HEK293 (cell line): ENCODE results near the gene CRIM1.

ENCODE experiments used
- CTCF ChIA-PET: fragments of 350-600 bp; formaldehyde crosslinking; extraction: SDS; loops from one replicate; lab custom pipeline; 2021; ENCODE audit warnings: antibody characterized with exemption; lab: Yijun Ruan, JAX
- POLR2A ChIA-PET: fragments of 300-600 bp; formaldehyde crosslinking; extraction: SDS; loops from one replicate; lab custom pipeline; 2020; ENCODE audit warnings: antibody characterized with exemption, inconsistent platforms; lab: Yijun Ruan, JAX
- H3K27ac ChIP-seq: fragments of 200-500 bp; sonication (Bioruptor generic); 2 replicates; pipeline ENCODE4 v1.5.1; 2014; ENCODE audit warnings: low read depth, low read length, control low read depth, inconsistent platforms; ENCODE audit errors: extremely low read depth
- H3K36me3 ChIP-seq, 2 experiments: fragments of 200-500 bp in 1 of 2; sonication (Bioruptor generic) in 1 of 2; 1 replicate in 1 of 2; 2 replicates in 1 of 2; pipeline ENCODE4 v1.5.1; 2014 to 2017; ENCODE audit warnings: inconsistent platforms in 2 of 2, low read length in 2 of 2; ENCODE audit not compliant: control insufficient read depth in 2 of 2, insufficient read depth in 1 of 2
- H3K4me1 ChIP-seq: fragments of 200-500 bp; sonication (Bioruptor generic); 2 replicates; pipeline ENCODE4 v1.5.1; 2014; ENCODE audit warnings: mild to moderate bottlenecking, low read length, inconsistent platforms; ENCODE audit not compliant: control insufficient read depth, insufficient read depth
- H3K4me3 ChIP-seq: 2 replicates; pipeline ENCODE4 v1.5.1; 2011; ENCODE audit warnings: low read depth, mild to moderate bottlenecking, control low read depth, low read length, moderate library complexity
- H3K9me3 ChIP-seq: fragments of 200-500 bp; sonication (Bioruptor generic); 2 replicates; pipeline ENCODE4 v1.5.1; 2014; ENCODE audit warnings: low read depth, low read length, inconsistent platforms; ENCODE audit not compliant: control insufficient read depth, insufficient read depth
- EGR2 ChIP-seq: fragments of 450-650 bp; formaldehyde crosslinking; IDR thresholded peaks from 2 replicates; pipeline ENCODE4 v1.5.1; 2016; ENCODE audit warnings: low read depth, missing biosample characterization, missing genetic modification characterization
- KLF17 ChIP-seq: fragments of 450-650 bp; formaldehyde crosslinking; IDR thresholded peaks from 2 replicates; pipeline ENCODE4 v1.5.1; 2016; ENCODE audit warnings: missing biosample characterization, missing genetic modification characterization
- MYNN ChIP-seq: fragments of 450-650 bp; formaldehyde crosslinking; IDR thresholded peaks from 2 replicates; pipeline ENCODE4 v1.5.1; 2016; ENCODE audit warnings: missing biosample characterization, missing genetic modification characterization, borderline replicate concordance
- PRDM10 ChIP-seq: fragments of 450-650 bp; formaldehyde crosslinking; IDR thresholded peaks from 2 replicates; pipeline ENCODE4 v1.5.1; 2016; ENCODE audit warnings: missing biosample characterization, missing genetic modification characterization
- SP2 ChIP-seq: fragments of 450-650 bp; formaldehyde crosslinking; IDR thresholded peaks from 2 replicates; pipeline ENCODE4 v1.5.1; 2016; ENCODE audit warnings: missing biosample characterization, missing genetic modification characterization
- ZEB2 ChIP-seq: fragments of 450-650 bp; formaldehyde crosslinking; IDR thresholded peaks from 2 replicates; pipeline ENCODE4 v1.5.1; 2016; ENCODE audit warnings: missing biosample characterization, missing genetic modification characterization
- ZNF132 ChIP-seq: fragments of 450-650 bp; formaldehyde crosslinking; IDR thresholded peaks from 2 replicates; pipeline ENCODE4 v1.5.1; 2017; ENCODE audit warnings: missing biosample characterization, missing genetic modification characterization, borderline replicate concordance
- ZNF169 ChIP-seq: fragments of 450-650 bp; formaldehyde crosslinking; IDR thresholded peaks from 2 replicates; pipeline ENCODE4 v1.5.1; 2016; ENCODE audit warnings: missing biosample characterization, missing genetic modification characterization
- ZNF426 ChIP-seq: fragments of 450-650 bp; formaldehyde crosslinking; IDR thresholded peaks from 2 replicates; pipeline ENCODE4 v1.5.1; 2017; ENCODE audit warnings: missing biosample characterization, missing genetic modification characterization, mild to moderate bottlenecking, inconsistent platforms, moderate library complexity
- ZNF530 ChIP-seq: fragments of 450-650 bp; formaldehyde crosslinking; IDR thresholded peaks from 2 replicates; pipeline ENCODE4 v1.5.1; 2016; ENCODE audit warnings: low read depth, missing biosample characterization, missing genetic modification characterization
- ZNF571 ChIP-seq: fragments of 450-650 bp; formaldehyde crosslinking; IDR thresholded peaks from 2 replicates; pipeline ENCODE4 v1.5.0; 2017; ENCODE audit warnings: missing biosample characterization, missing genetic modification characterization
- ZNF660 ChIP-seq: fragments of 450-650 bp; IDR thresholded peaks from 2 replicates; pipeline ENCODE4 v1.5.1; 2018; ENCODE audit warnings: missing biosample characterization, mild to moderate bottlenecking, missing genetic modification characterization
- ZNF747 ChIP-seq: fragments of 450-650 bp; formaldehyde crosslinking; IDR thresholded peaks from 2 replicates; pipeline ENCODE4 v1.5.1; 2016; ENCODE audit warnings: missing biosample characterization, missing genetic modification characterization
- ZNF830 ChIP-seq: fragments of 450-650 bp; IDR thresholded peaks from 2 replicates; pipeline ENCODE4 v1.5.0; 2018; ENCODE audit warnings: missing biosample characterization, missing genetic modification characterization, low read depth, mild to moderate bottlenecking, moderate library complexity
- ZNF843 ChIP-seq: fragments of 450-650 bp; formaldehyde crosslinking; IDR thresholded peaks from 2 replicates; pipeline ENCODE4 v1.5.1; 2016; ENCODE audit warnings: missing biosample characterization, missing genetic modification characterization
- ZSCAN16 ChIP-seq: fragments of 450-650 bp; formaldehyde crosslinking; IDR thresholded peaks from 2 replicates; pipeline ENCODE4 v1.5.1; 2016; ENCODE audit warnings: missing biosample characterization, missing genetic modification characterization
- ZSCAN23 ChIP-seq: fragments of 450-650 bp; formaldehyde crosslinking; IDR thresholded peaks from 2 replicates; pipeline ENCODE4 v1.5.1; 2016; ENCODE audit warnings: missing biosample characterization, missing genetic modification characterization
- ZSCAN30 ChIP-seq: fragments of 450-650 bp; IDR thresholded peaks from 2 replicates; pipeline ENCODE4 v1.5.1; 2018; ENCODE audit warnings: missing biosample characterization, mild to moderate bottlenecking, missing genetic modification characterization, moderate library complexity
- TF ChIP-seq, protein P1 (sequence below): fragments of 450-650 bp; formaldehyde crosslinking; IDR thresholded peaks from 2 replicates; pipeline ENCODE4 v1.5.1; 2016; ENCODE audit warnings: missing biosample characterization, missing genetic modification characterization
- TF ChIP-seq, protein P2 (sequence below): fragments of 450-650 bp; formaldehyde crosslinking; conservative IDR thresholded peaks from 2 replicates; pipeline ENCODE4 v1.5.1; 2016; ENCODE audit warnings: low read depth, missing biosample characterization, missing genetic modification characterization

CRIM1 gene

DNA sequence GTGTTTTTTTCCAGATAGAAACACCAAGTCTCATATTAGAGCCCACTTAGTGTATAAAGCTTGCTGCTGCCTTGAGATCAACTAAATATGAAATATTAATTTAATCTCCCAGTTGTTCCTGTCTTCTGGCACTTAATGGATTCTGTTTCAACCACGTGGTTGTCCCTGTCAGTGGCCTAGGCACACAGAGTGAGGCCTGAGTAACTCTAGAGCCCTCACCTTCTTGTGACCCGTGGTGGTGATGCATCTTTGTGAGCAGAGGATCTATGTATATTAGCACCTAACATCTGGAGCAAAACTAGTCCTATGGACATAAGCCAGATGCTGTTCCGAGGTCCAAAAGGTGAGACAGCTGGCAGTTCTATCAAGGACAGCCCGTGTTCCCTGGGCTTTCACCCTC, 167.6 kb downstream of the CRIM1 start:
- peaks cover 0 to 57% of the 10 kb centered on the region in 2 experiments; a peak in 1 of 3 replicates for H3K36me3 ChIP-seq
- no peak overlapping the region for H3K4me3 ChIP-seq
- TF ChIP-seq, protein P1, sequence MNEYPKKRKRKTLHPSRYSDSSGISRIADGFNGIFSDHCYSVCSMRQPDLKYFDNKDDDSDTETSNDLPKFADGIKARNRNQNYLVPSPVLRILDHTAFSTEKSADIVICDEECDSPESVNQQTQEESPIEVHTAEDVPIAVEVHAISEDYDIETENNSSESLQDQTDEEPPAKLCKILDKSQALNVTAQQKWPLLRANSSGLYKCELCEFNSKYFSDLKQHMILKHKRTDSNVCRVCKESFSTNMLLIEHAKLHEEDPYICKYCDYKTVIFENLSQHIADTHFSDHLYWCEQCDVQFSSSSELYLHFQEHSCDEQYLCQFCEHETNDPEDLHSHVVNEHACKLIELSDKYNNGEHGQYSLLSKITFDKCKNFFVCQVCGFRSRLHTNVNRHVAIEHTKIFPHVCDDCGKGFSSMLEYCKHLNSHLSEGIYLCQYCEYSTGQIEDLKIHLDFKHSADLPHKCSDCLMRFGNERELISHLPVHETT (tag by site-specific recombination) = no peak
- no peak for TF ChIP-seq ZNF571 (tag by site-specific recombination)
- TF ChIP-seq ZEB2 (tag by site-specific recombination) = no peak
- no peak for TF ChIP-seq ZNF660 (tag by site-specific recombination)
- no peak for TF ChIP-seq ZNF169
- TF ChIP-seq, protein P2, sequence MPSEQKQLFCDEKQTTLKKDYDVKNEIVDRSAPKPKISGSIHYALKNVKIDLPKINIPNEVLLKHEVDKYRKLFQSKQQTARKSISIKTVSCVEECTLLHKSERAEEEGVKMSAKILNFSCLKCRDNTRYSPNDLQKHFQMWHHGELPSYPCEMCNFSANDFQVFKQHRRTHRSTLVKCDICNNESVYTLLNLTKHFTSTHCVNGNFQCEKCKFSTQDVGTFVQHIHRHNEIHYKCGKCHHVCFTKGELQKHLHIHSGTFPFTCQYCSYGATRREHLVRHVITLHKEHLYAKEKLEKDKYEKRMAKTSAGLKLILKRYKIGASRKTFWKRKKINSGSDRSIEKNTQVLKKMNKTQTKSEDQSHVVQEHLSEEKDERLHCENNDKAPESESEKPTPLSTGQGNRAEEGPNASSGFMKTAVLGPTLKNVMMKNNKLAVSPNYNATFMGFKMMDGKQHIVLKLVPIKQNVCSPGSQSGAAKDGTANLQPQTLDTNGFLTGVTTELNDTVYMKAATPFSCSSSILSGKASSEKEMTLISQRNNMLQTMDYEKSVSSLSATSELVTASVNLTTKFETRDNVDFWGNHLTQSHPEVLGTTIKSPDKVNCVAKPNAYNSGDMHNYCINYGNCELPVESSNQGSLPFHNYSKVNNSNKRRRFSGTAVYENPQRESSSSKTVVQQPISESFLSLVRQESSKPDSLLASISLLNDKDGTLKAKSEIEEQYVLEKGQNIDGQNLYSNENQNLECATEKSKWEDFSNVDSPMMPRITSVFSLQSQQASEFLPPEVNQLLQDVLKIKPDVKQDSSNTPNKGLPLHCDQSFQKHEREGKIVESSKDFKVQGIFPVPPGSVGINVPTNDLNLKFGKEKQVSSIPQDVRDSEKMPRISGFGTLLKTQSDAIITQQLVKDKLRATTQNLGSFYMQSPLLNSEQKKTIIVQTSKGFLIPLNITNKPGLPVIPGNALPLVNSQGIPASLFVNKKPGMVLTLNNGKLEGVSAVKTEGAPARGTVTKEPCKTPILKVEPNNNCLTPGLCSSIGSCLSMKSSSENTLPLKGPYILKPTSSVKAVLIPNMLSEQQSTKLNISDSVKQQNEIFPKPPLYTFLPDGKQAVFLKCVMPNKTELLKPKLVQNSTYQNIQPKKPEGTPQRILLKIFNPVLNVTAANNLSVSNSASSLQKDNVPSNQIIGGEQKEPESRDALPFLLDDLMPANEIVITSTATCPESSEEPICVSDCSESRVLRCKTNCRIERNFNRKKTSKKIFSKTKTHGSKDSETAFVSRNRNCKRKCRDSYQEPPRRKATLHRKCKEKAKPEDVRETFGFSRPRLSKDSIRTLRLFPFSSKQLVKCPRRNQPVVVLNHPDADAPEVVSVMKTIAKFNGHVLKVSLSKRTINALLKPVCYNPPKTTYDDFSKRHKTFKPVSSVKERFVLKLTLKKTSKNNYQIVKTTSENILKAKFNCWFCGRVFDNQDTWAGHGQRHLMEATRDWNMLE = no peak
- TF ChIP-seq ZNF426 (tag by site-specific recombination) = no peak
- TF ChIP-seq ZSCAN23 (tag by site-specific recombination) = no peak
- no peak for TF ChIP-seq ZNF530 (tag by site-specific recombination)
- TF ChIP-seq ZNF132 (tag by site-specific recombination) = no peak
- no peak for TF ChIP-seq PRDM10 (tag by site-specific recombination)
- no peak for TF ChIP-seq ZSCAN16 (tag by site-specific recombination)
- TF ChIP-seq ZSCAN30 (tag by site-specific recombination) = no peak
- TF ChIP-seq ZNF747 (tag by site-specific recombination) = no peak
- no peak for TF ChIP-seq KLF17 (tag by site-specific recombination)
- TF ChIP-seq EGR2 (tag by site-specific recombination) = no peak
- no peak for TF ChIP-seq MYNN (tag by site-specific recombination)
- no peak for TF ChIP-seq SP2
- TF ChIP-seq ZNF843 = no peak
- TF ChIP-seq ZNF830 (tag by site-specific recombination) = no peak
- POLR2A ChIA-PET = no interaction called here
- CTCF ChIA-PET = interaction anchor here (0.6 to 1.6 kb wide), 4 partner anchors 9 to 141 kb away, joined by 3 to 5 read pairs (median 4); no protein-coding TSS in a partner anchor
- H3K27ac ChIP-seq = no peak overlapping the region
- H3K4me1 ChIP-seq = no peaks in the 10 kb centered on the region
- H3K9me3 ChIP-seq = no peaks in the 10 kb centered on the region
